Caco-2 (cell line): Measurements from ENCODE around the gene AP4E1. TPM values are rescaled to one million over a fixed set of nuclear protein-coding genes. Genes with fewer than 3 reads are reported as not detected.

Experiments used
- BruUV-seq: library from RNA; stranded (reverse); fragments of 400-500 nt; replicated peaks from 2 replicates; lab custom pipeline; 2021; lab: Mats Ljungman, UMichigan
- CTCF ChIA-PET: fragments of 300-600 bp; sonication (Branson Sonifier 250); formaldehyde crosslinking; loops from one replicate; lab custom pipeline; 2022; ENCODE audit warnings: antibody characterized with exemption; lab: Charles Lee
- POLR2A ChIA-PET: fragments of 300-600 bp; sonication (Branson Sonifier 250); formaldehyde crosslinking; loops from one replicate; lab custom pipeline; 2022; ENCODE audit warnings: antibody characterized with exemption; lab: Charles Lee
- DNase-seq, 2 experiments: peaks; one replicate each; pipeline versions ENCODE4 v3.0.0 to v3.0.0-alpha.2; 2020 to 2022
- H3K27me3 ChIP-seq: replicated peaks from 2 replicates; pipeline ENCODE4 v1.6.0; 2011; ENCODE audit warnings: low read length; ENCODE audit not compliant: control insufficient read depth, insufficient read depth
- H3K36me3 ChIP-seq: 2 replicates; pipeline ENCODE4 v1.5.1; 2011; ENCODE audit warnings: low read length; ENCODE audit not compliant: control insufficient read depth, insufficient read depth
- H3K4me1 ChIP-seq: fragments of 250-450 bp; sonication (Bioruptor Pico); 2 replicates; pipeline ENCODE4 v1.5.1; 2020; ENCODE audit warnings: mild to moderate bottlenecking
- H3K4me3 ChIP-seq: 2 replicates; pipeline ENCODE4 v1.5.1; 2011; ENCODE audit warnings: low read depth, mild to moderate bottlenecking, control low read depth, low read length
- H3K9me3 ChIP-seq: fragments of 250-450 bp; sonication (Bioruptor Pico); 2 replicates; pipeline ENCODE4 v1.5.1; 2020; ENCODE audit warnings: mild to moderate bottlenecking, moderate library complexity
- H3K27ac Mint-ChIP-seq: one replicate; pipeline ENCODE4 v1.8.0; 2022; ENCODE audit warnings: mixed read lengths; ENCODE audit not compliant: unreplicated experiment
- H3K27me3 Mint-ChIP-seq: one replicate; pipeline ENCODE4 v1.8.0; 2022; ENCODE audit warnings: mixed read lengths; ENCODE audit not compliant: insufficient read depth, unreplicated experiment
- H3K36me3 Mint-ChIP-seq: one replicate; pipeline ENCODE4 v1.8.0; 2022; ENCODE audit warnings: mild to moderate bottlenecking, mixed read lengths; ENCODE audit not compliant: insufficient read depth, unreplicated experiment
- H3K4me1 Mint-ChIP-seq: one replicate; pipeline ENCODE4 v1.8.0; 2022; ENCODE audit warnings: low read depth, mixed read lengths; ENCODE audit not compliant: unreplicated experiment
- H3K4me3 Mint-ChIP-seq: one replicate; pipeline ENCODE4 v1.8.0; 2022; ENCODE audit warnings: mild to moderate bottlenecking, moderate library complexity, mixed read lengths; ENCODE audit not compliant: unreplicated experiment
- H3K9me3 Mint-ChIP-seq: one replicate; pipeline ENCODE4 v1.8.0; 2022; ENCODE audit warnings: mixed read lengths; ENCODE audit not compliant: unreplicated experiment
- CTCF ChIP-seq, 2 experiments: fragments of 200-600 bp in 1 of 2; IDR thresholded peaks; 1 replicate in 1 of 2; 2 replicates in 1 of 2; pipeline versions ENCODE4 v1.5.1 to v1.8.0; 2011 to 2022; ENCODE audit warnings: antibody characterized with exemption in 1 of 2, control low read depth in 1 of 2, inconsistent platforms in 1 of 2, low read depth in 1 of 2, low read length in 1 of 2, mild to moderate bottlenecking in 1 of 2, moderate library complexity in 1 of 2; ENCODE audit not compliant: insufficient read depth in 1 of 2, severe bottlenecking in 1 of 2, unreplicated experiment in 1 of 2
- intact Hi-C: fragments of 100-400 bp; cut with micrococcal nuclease; formaldehyde crosslinking; loops from one replicate; pipeline ENCODE4 v1.10.0; 2022; ENCODE audit not compliant: unreplicated experiment
- total RNA-seq: library from RNA; stranded (reverse); gene quantifications from 2 replicates; pipeline ENCODE4 v1.2.3, GENCODE V29; 2022

Gene AP4E1
- total RNA-seq, 1 experiment from 2014 or later = 15.9 TPM

GRCh38 chr15:50997371-50998051 lies 89.0 kb downstream of the AP4E1 start:
- Histone ChIP-seq H3K9me3 (no peaks in the 10 kb centered on the region), H3K4me3 (no peak overlapping the region), H3K36me3 (no peaks in the 10 kb centered on the region), H3K4me1 (no peaks in the 10 kb centered on the region), H3K27me3 (no peaks in the 10 kb centered on the region)
- CTCF ChIA-PET = no interaction called here
- H3K4me1 Mint-ChIP-seq = no peaks in the 10 kb centered on the region
- H3K27ac Mint-ChIP-seq = no peak overlapping the region
- H3K27me3 Mint-ChIP-seq = no peaks in the 10 kb centered on the region
- H3K9me3 Mint-ChIP-seq = no peaks in the 10 kb centered on the region
- no peak overlapping the region for H3K4me3 Mint-ChIP-seq
- DNase-seq = no peak
- POLR2A ChIA-PET = no interaction called here
- no TSS peak for BruUV-seq
- TF ChIP-seq CTCF (IDR thresholded peaks at IDR 0.05; ENCODE audit: insufficient read depth in 1 of 2, low read depth in 1 of 2, low read length in 1 of 2, severe bottlenecking in 1 of 2, unreplicated experiment in 1 of 2) = no peak
- peaks cover 43% of the 10 kb centered on the region for H3K36me3 Mint-ChIP-seq
- intact Hi-C loops = no loop called here

- no peaks in the 10 kb centered on the region for H3K9me3 Mint-ChIP-seq
- H3K27ac Mint-ChIP-seq = peak overlapping the region; percentile 24
- DNase-seq = peak; percentile 45 to 52
- H3K36me3 Mint-ChIP-seq = peaks cover 41% of the 10 kb centered on the region
- no peaks in the 10 kb centered on the region for H3K27me3 ChIP-seq
- H3K4me3 Mint-ChIP-seq = no peak overlapping the region
- H3K4me1 Mint-ChIP-seq = no peaks in the 10 kb centered on the region
- intact Hi-C loops = no loop called here
- no peaks in the 10 kb centered on the region for H3K9me3 ChIP-seq
- no peak overlapping the region for H3K4me3 ChIP-seq
- H3K27me3 Mint-ChIP-seq = no peaks in the 10 kb centered on the region
- POLR2A ChIA-PET = no interaction called here
- H3K4me1 ChIP-seq = no peaks in the 10 kb centered on the region
- no peak for TF ChIP-seq CTCF (IDR thresholded peaks at IDR 0.05; ENCODE audit: insufficient read depth in 1 of 2, low read depth in 1 of 2, low read length in 1 of 2, severe bottlenecking in 1 of 2, unreplicated experiment in 1 of 2)
- CTCF ChIA-PET = no interaction called here
- no peaks in the 10 kb centered on the region for H3K36me3 ChIP-seq
- no TSS peak for BruUV-seq
Observed at GRCh38 chr15:51004103-51004551, 95.6 kb downstream of the AP4E1 start.

GRCh38 chr15:51006336-51006985 lies 98.0 kb downstream of the AP4E1 start:
- Mint-ChIP-seq H3K27me3 (no peaks in the 10 kb centered on the region), H3K27ac (no peak overlapping the region), H3K9me3 (no peaks in the 10 kb centered on the region), H3K4me1 (no peaks in the 10 kb centered on the region), H3K4me3 (no peak overlapping the region), H3K36me3 (peaks cover 34% of the 10 kb centered on the region)
- CTCF ChIA-PET = interaction anchor here (0.6 to 0.8 kb wide), 2 partner anchors 31 to 233 kb away, joined by 3 read pairs; no protein-coding TSS in a partner anchor
- POLR2A ChIA-PET = no interaction called here
- Histone ChIP-seq H3K4me1 (no peaks in the 10 kb centered on the region), H3K4me3 (no peak overlapping the region), H3K27me3 (no peaks in the 10 kb centered on the region), H3K9me3 (no peaks in the 10 kb centered on the region), H3K36me3 (no peaks in the 10 kb centered on the region)
- no peak for DNase-seq
- no peak for TF ChIP-seq CTCF (IDR thresholded peaks at IDR 0.05; ENCODE audit: insufficient read depth in 1 of 2, low read depth in 1 of 2, low read length in 1 of 2, severe bottlenecking in 1 of 2, unreplicated experiment in 1 of 2)
- intact Hi-C loops = no loop called here
- no TSS peak for BruUV-seq
